Measurements from ENCODE around the gene FREY1. TPM values are rescaled to one million over a fixed set of nuclear protein-coding genes. Genes with fewer than 3 reads are reported as not detected.

The FREY1 gene
- total RNA-seq, 1 donor from 2014 or later: 0.56 TPM

- ATAC-seq: no peak
Measured at GRCh38 chr11:45928535-45929215, 21.6 kb upstream of the FREY1 start.

GRCh38 chr11:45927684-45928413 lies 20.8 kb upstream of the FREY1 start:
- no peak for ATAC-seq

- ATAC-seq: no peak
Measured at GRCh38 chr11:45927332-45927683, 20.2 kb upstream of the FREY1 start.

GRCh38 chr11:45926536-45927331 lies 19.7 kb upstream of the FREY1 start:
- ATAC-seq: no peak

- ATAC-seq: no peak
Measured at GRCh38 chr11:45926001-45926401, 18.9 kb upstream of the FREY1 start.

- ATAC-seq: no peak
Measured at GRCh38 chr11:45925550-45925949, 18.5 kb upstream of the FREY1 start.

GRCh38 chr11:45924927-45925326 lies 17.9 kb upstream of the FREY1 start:
- no peak for ATAC-seq

- ATAC-seq: no peak
Measured at GRCh38 chr11:45924036-45924915, 17.2 kb upstream of the FREY1 start.

- ATAC-seq: peak; percentile 53
Measured at GRCh38 chr11:45922425-45923082, 15.5 kb upstream of the FREY1 start, which contains the start of gene LARGE2. TSS of gene LARGE2 (plus strand) at chr11:45922656. CDS start at chr11:45922883, 227 bp downstream.

GRCh38 chr11:45921561-45922424 lies 14.7 kb upstream of the FREY1 start:
- peak; percentile 2 for ATAC-seq

- no peak for ATAC-seq
Measured at GRCh38 chr11:45920531-45921477, 13.7 kb upstream of the FREY1 start.

- no peak for ATAC-seq
Measured at GRCh38 chr11:45919806-45920530, 12.9 kb upstream of the FREY1 start.

GRCh38 chr11:45918962-45919675 lies 12.0 kb upstream of the FREY1 start:
- ATAC-seq: no peak

GRCh38 chr11:45918331-45918941 lies 11.4 kb upstream of the FREY1 start:
- peak; percentile 47 for ATAC-seq

- ATAC-seq: peak; percentile 94
Measured at GRCh38 chr11:45917623-45918330, 10.7 kb upstream of the FREY1 start, which contains the start of gene PEX16. TSS of gene PEX16 (minus strand) at chr11:45917877. CDS start at chr11:45917811, 66 bp downstream.

GRCh38 chr11:45917286-45917622 lies 10.2 kb upstream of the FREY1 start:
- no peak for ATAC-seq

GRCh38 chr11:45915446-45915845 lies 8.4 kb upstream of the FREY1 start:
- no peak for ATAC-seq
